ENCODE data around the gene PI4K2B.

GRCh38 chr4:25184056-25184455, 49.8 kb upstream of the PI4K2B start:
- TF ChIP-seq CTCF (optimal IDR thresholded peaks at IDR 0.05 in 1 of 3, IDR thresholded peaks at IDR 0.05 in 1 of 3, conservative IDR thresholded peaks at IDR 0.05 in 1 of 3; ENCODE audit: extremely low read depth in 1 of 3, insufficient read depth in 2 of 3, low read length in 3 of 3): no peak
- no peak for TF ChIP-seq EZH2 (IDR thresholded peaks at IDR 0.05; ENCODE audit: low read length)

Measured in keratinocyte (primary cell).